Gastroesophageal sphincter (tissue), 3 donors: Measurements from ENCODE around the gene SP7.

ENCODE experiments used
- CTCF ChIP-seq, 4 experiments: fragments of 200-600 bp in 2 of 4; fragments of 450-650 bp in 2 of 4; sonication (generic) in 1 of 4; IDR thresholded peaks; one replicate each; pipeline ENCODE4 v1.5.1; 2017 to 2019; ENCODE audit warnings: antibody characterized with exemption in 4 of 4, mild to moderate bottlenecking in 2 of 4, moderate library complexity in 2 of 4
- EP300 ChIP-seq: sonication (generic); formaldehyde crosslinking; IDR thresholded peaks from one replicate; pipeline ENCODE4 v1.6.1; 2017; ENCODE audit warnings: antibody characterized with exemption, mild to moderate bottlenecking
- POLR2A ChIP-seq, 2 donors: fragments of 450-650 bp; IDR thresholded peaks; one replicate each; pipeline ENCODE4 v1.6.1; 2017; ENCODE audit warnings: antibody characterized with exemption in 2 of 2, mild to moderate bottlenecking in 2 of 2, moderate library complexity in 1 of 2

- TF ChIP-seq CTCF (IDR thresholded peaks at IDR 0.05) = no peak
- TF ChIP-seq POLR2A (IDR thresholded peaks at IDR 0.05) = no peak
- TF ChIP-seq EP300 = no peak
Measured at GRCh38 chr12:53279283-53279869, 56.8 kb downstream of the SP7 start.
